Pancreas (tissue), 10 donors: ENCODE data around the gene ANGPTL2. TPM values are rescaled to one million over a fixed set of nuclear protein-coding genes. Genes with fewer than 3 reads are reported as not detected.

Experiments
- ATAC-seq, 4 donors: fragments of 200-7000 bp; cut with Tn5 transposase; one replicate each; pipeline versions ENCODE4 v1.8.0 to v1.9.1; 2020; ENCODE audit warnings: mild to moderate bottlenecking in 4 of 4, moderate library complexity in 4 of 4
- DNase-seq, 6 donors: peaks; one replicate each; pipeline ENCODE4 v3.0.0-alpha.2; 2020
- FAIRE-seq: peaks from 2 replicates; lab custom pipeline; 2012; peaks lifted over from hg19 to GRCh38; lab: Jason Lieb, UNC
- H3K27ac ChIP-seq, 4 donors: fragments of 200-600 bp; sonication (generic); 1 replicate in 3 of 4; 2 replicates in 1 of 4; pipeline versions ENCODE4 v1.5.0 to v1.8.0; 2020
- H3K27me3 ChIP-seq, 4 donors: fragments of 200-600 bp; one replicate each; pipeline ENCODE4 v1.8.0; 2021
- H3K36me3 ChIP-seq, 3 donors: fragments of 200-600 bp; sonication (generic) in 1 of 3; one replicate each; pipeline versions ENCODE4 v1.5.0 to v1.8.0; 2020 to 2021
- H3K4me1 ChIP-seq, 3 donors: fragments of 200-600 bp; one replicate each; pipeline ENCODE4 v1.8.0; 2021
- H3K4me3 ChIP-seq, 4 donors: fragments of 200-600 bp; sonication (generic) in 2 of 4; one replicate each; pipeline versions ENCODE4 v1.5.0 to v1.8.0; 2020 to 2021
- H3K9me3 ChIP-seq, 4 donors: fragments of 200-600 bp; one replicate each; pipeline ENCODE4 v1.8.0; 2021
- CTCF ChIP-seq, 4 donors: fragments of 200-600 bp; sonication (generic) in 3 of 4; IDR thresholded peaks; one replicate each; pipeline versions ENCODE4 v1.5.0 to v1.8.0; 2021; ENCODE audit warnings: antibody characterized with exemption in 4 of 4
- WGBS, 2 donors: extraction: QIAGEN DNeasy Blood & Tissue Kit; methylation state at CpG; one replicate each; pipeline ENCODE4 v1.1.7; 2013; 5-methylcytosine and 5-hydroxymethylcytosine counted together
- intact Hi-C, 3 donors: fragments of 100-400 bp; cut with DNase I; formaldehyde crosslinking; loops; one replicate each; pipeline versions ENCODE4 v1.11.1 to v1.14.2; 2022
- polyA plus RNA-seq, 2 donors: library from polyadenylated mRNA; stranded (reverse); fragments of 200-250 nt; gene quantifications; one replicate each; pipeline ENCODE4 v1.2.3, GENCODE V29; 2013
- total RNA-seq, 6 donors: library from RNA; stranded (reverse); fragmentation: NEBNext Ultra II Directional in 4 of 6; extraction: Animal tissue kit (Norgen Biotek cat#: 25700) in 4 of 6; gene quantifications; one replicate each; pipeline versions ENCODE4 v1.2.1 to v1.2.4, GENCODE V29; 2021 to 2023
- donor health status: healthy with polysubstance abuse.
- donor health status: DM: no; HTN: no; CAD: no; lungs with moderate emphysema.
- donor health status: DM: no; HTN: no; CAD: no.
- donor health status: control.
- donor health status: control.
- donor health status: Bipolar disorder and iron deficiency.
- donor health status: DM: yes; HTN: yes; CAD: no.
- donor health status: DM: no; HTN: no; CAD: no.
- donor health status: DM: no; HTN: no; CAD: no.
- donor health status: DM: yes; HTN: yes; CAD: no.

ANGPTL2 gene
- total and polyA plus RNA-seq, 8 donors, result 1.2 to 4.6 (median 2.3) TPM

- Histone ChIP-seq H3K4me3 (no peak overlapping the region), H3K36me3 (no peaks in the 10 kb centered on the region), H3K27ac (no peak overlapping the region), H3K9me3 (no peaks in the 10 kb centered on the region), H3K27me3 (no peaks in the 10 kb centered on the region), H3K4me1 (no peaks in the 10 kb centered on the region)
- no peak for ATAC-seq
- intact Hi-C loops, result no loop called here
- DNase-seq, result no peak
- no peak for TF ChIP-seq CTCF (IDR thresholded peaks at IDR 0.05)
- no peak for FAIRE-seq
- 92 to 97% methylated on average over 2 of the region's 2 CpGs for WGBS, 2 donors
Measured at GRCh38 chr9:127102788-127103187, 19.6 kb downstream of the ANGPTL2 start.

GRCh38 chr9:127102176-127102575 is 20.3 kb downstream of the ANGPTL2 start:
- no peak overlapping the region for H3K4me3 ChIP-seq
- ATAC-seq, result no peak
- no peak for FAIRE-seq
- no peaks in the 10 kb centered on the region for H3K4me1 ChIP-seq
- intact Hi-C loops, result no loop called here
- no peak for DNase-seq
- H3K27ac ChIP-seq, result no peak overlapping the region
- no peaks in the 10 kb centered on the region for H3K27me3 ChIP-seq
- no peaks in the 10 kb centered on the region for H3K9me3 ChIP-seq
- TF ChIP-seq CTCF (IDR thresholded peaks at IDR 0.05), result no peak
- no peaks in the 10 kb centered on the region for H3K36me3 ChIP-seq

GRCh38 chr9:127099664-127100063 is 22.8 kb downstream of the ANGPTL2 start:
- Histone ChIP-seq H3K36me3 (no peaks in the 10 kb centered on the region), H3K27me3 (no peaks in the 10 kb centered on the region), H3K9me3 (no peaks in the 10 kb centered on the region), H3K4me3 (no peak overlapping the region), H3K4me1 (no peaks in the 10 kb centered on the region), H3K27ac (no peak overlapping the region)
- FAIRE-seq, result no peak
- WGBS, 2 donors, result 82 to 94% methylated on average over 3 of the region's 3 CpGs
- no peak for ATAC-seq
- no peak for TF ChIP-seq CTCF (IDR thresholded peaks at IDR 0.05)
- intact Hi-C loops, result no loop called here
- no peak for DNase-seq

- 84 to 85% methylated on average over 7 of the region's 7 CpGs for WGBS, 2 donors
- ATAC-seq (no peak), FAIRE-seq (no peak), DNase-seq (no peak)
- H3K27me3 ChIP-seq, result no peaks in the 10 kb centered on the region
- TF ChIP-seq CTCF (IDR thresholded peaks at IDR 0.05), result no peak
- intact Hi-C loops, result no loop called here
- no peak overlapping the region for H3K27ac ChIP-seq
- H3K36me3 ChIP-seq, result no peaks in the 10 kb centered on the region
- H3K4me1 ChIP-seq, result no peaks in the 10 kb centered on the region
- H3K4me3 ChIP-seq, result no peak overlapping the region
- no peaks in the 10 kb centered on the region for H3K9me3 ChIP-seq
Measured at GRCh38 chr9:127098916-127099553, 23.4 kb downstream of the ANGPTL2 start.

GRCh38 chr9:127097683-127098082 is 24.8 kb downstream of the ANGPTL2 start:
- FAIRE-seq (no peak), ATAC-seq (no peak), DNase-seq (no peak)
- H3K4me3 ChIP-seq, result no peak overlapping the region
- no peak overlapping the region for H3K27ac ChIP-seq
- intact Hi-C loops, result no loop called here
- H3K9me3 ChIP-seq, result no peaks in the 10 kb centered on the region
- H3K36me3 ChIP-seq, result no peaks in the 10 kb centered on the region
- no peaks in the 10 kb centered on the region for H3K27me3 ChIP-seq
- TF ChIP-seq CTCF (IDR thresholded peaks at IDR 0.05), result no peak
- 93 to 96% methylated on average over 5 of the region's 5 CpGs for WGBS, 2 donors
- no peaks in the 10 kb centered on the region for H3K4me1 ChIP-seq
